Glomerular visceral epithelial cell (primary cell): ENCODE results near the gene HHLA2.

Experiments
- DNase-seq: peaks from one replicate; pipeline ENCODE4 v3.0.0-alpha.2; 2016; ENCODE audit errors: extremely low spot score

HHLA2 gene

GRCh38 chr3:108393128-108393900 lies 97.0 kb downstream of the HHLA2 start:
- no peak for DNase-seq

GRCh38 chr3:108394016-108394415 lies 97.7 kb downstream of the HHLA2 start:
- no peak for DNase-seq

GRCh38 chr3:108394563-108394962 lies 98.2 kb downstream of the HHLA2 start:
- DNase-seq, result no peak

GRCh38 chr3:108396336-108396735 lies 100.0 kb downstream of the HHLA2 start:
- no peak for DNase-seq

- no peak for DNase-seq
Observed at GRCh38 chr3:108398510-108398909, 102.2 kb downstream of the HHLA2 start.

GRCh38 chr3:108401836-108402235 lies 105.5 kb downstream of the HHLA2 start:
- no peak for DNase-seq

- DNase-seq, result no peak
Observed at GRCh38 chr3:108403198-108403597, 106.8 kb downstream of the HHLA2 start.

GRCh38 chr3:108403686-108404345 lies 107.5 kb downstream of the HHLA2 start:
- DNase-seq, result no peak

GRCh38 chr3:108404368-108404767 lies 108.0 kb downstream of the HHLA2 start:
- no peak for DNase-seq

- no peak for DNase-seq
Observed at GRCh38 chr3:108406063-108406660, 109.8 kb downstream of the HHLA2 start.

GRCh38 chr3:108406661-108407206 lies 110.4 kb downstream of the HHLA2 start:
- peak; percentile 40 for DNase-seq

GRCh38 chr3:108407886-108408285 lies 111.5 kb downstream of the HHLA2 start:
- DNase-seq, result no peak

GRCh38 chr3:108408883-108409799 lies 112.8 kb downstream of the HHLA2 start:
- no peak for DNase-seq

GRCh38 chr3:108409800-108410178 lies 113.4 kb downstream of the HHLA2 start:
- DNase-seq, result no peak

- DNase-seq, result no peak
Observed at GRCh38 chr3:108410531-108410984, 114.2 kb downstream of the HHLA2 start.

GRCh38 chr3:108412121-108412750 lies 115.9 kb downstream of the HHLA2 start:
- no peak for DNase-seq

- no peak for DNase-seq
Observed at GRCh38 chr3:108414007-108414406, 117.7 kb downstream of the HHLA2 start.

GRCh38 chr3:108415661-108416060 lies 119.3 kb downstream of the HHLA2 start:
- no peak for DNase-seq

- DNase-seq, result no peak
Observed at GRCh38 chr3:108416111-108416869, 119.9 kb downstream of the HHLA2 start.

- peak; percentile 7 for DNase-seq
Observed at GRCh38 chr3:108420926-108421325, 124.6 kb downstream of the HHLA2 start.
